ENCODE results near the gene ZMAT2.
"Not testable (repeated sequence)": the region's sequence is repeated elsewhere in the genome, so short reads cannot be mapped to it uniquely, and the experiment has no call there.

Gene ZMAT2

GRCh38 chr5:140710899-140711552 is 10.8 kb downstream of the ZMAT2 start:
- peak; percentile 82 for DNase-seq

- no peak for DNase-seq
Observed at GRCh38 chr5:140711794-140712193, 11.5 kb downstream of the ZMAT2 start.

DNA sequence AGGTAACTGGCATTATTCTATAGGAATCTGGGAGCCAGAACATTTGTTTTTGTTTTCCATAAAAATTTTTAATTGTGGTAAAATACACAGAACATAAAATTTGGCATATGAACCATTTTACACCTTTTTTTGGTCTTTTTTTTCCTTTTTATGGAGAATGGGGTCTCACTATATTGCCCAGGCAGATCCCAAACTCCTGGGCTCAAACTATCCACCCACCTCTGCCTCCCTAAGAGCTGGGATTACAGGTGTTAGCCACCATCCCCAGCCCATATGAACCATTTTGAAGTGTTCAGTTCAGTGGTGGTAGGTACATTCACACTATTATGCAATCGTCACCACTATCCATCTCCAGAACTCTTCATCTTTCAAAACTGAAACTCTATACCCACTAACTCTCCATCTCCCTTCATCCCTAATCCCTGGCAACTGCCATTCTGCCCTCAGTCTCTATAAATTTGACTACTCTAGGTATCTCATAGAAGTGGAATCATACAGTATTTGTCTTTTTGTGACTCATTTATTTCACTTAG is 13.4 kb downstream of the ZMAT2 start:
- DNase-seq: no peak

- not testable (repeated sequence) for DNase-seq
Observed at GRCh38 chr5:140716238-140716637, 16.0 kb downstream of the ZMAT2 start.

GRCh38 chr5:140718266-140718592 is 18.0 kb downstream of the ZMAT2 start:
- DNase-seq: no peak

GRCh38 chr5:140720738-140721137 is 20.5 kb downstream of the ZMAT2 start:
- DNase-seq: not testable (repeated sequence)

GRCh38 chr5:140721395-140721794 is 21.1 kb downstream of the ZMAT2 start:
- not testable (repeated sequence) for DNase-seq

GRCh38 chr5:140725799-140726471 is 25.7 kb downstream of the ZMAT2 start:
- DNase-seq: no peak

GRCh38 chr5:140733098-140733497 is 32.9 kb downstream of the ZMAT2 start:
- no peak for DNase-seq

- DNase-seq: no peak
Observed at GRCh38 chr5:140734354-140734753, 34.1 kb downstream of the ZMAT2 start.

DNA sequence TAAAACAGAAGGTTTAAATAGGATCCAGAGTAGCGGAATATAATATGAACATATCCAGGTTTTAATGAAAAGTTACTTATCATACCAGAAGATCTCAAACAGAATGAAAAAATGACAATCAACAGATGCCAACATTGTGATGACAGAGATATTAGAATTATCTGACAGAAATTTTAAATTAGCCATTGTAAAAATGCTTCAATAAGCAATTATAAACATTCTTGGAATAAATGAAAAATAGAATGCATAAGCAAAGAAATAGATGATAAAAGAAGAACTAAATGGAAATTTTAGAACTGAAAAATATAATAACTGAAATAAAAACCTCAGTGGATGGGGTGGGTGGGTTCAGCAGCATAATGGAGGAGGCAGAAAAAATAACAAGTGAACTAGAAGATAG is 37.2 kb downstream of the ZMAT2 start:
- DNase-seq: no peak

DNA sequence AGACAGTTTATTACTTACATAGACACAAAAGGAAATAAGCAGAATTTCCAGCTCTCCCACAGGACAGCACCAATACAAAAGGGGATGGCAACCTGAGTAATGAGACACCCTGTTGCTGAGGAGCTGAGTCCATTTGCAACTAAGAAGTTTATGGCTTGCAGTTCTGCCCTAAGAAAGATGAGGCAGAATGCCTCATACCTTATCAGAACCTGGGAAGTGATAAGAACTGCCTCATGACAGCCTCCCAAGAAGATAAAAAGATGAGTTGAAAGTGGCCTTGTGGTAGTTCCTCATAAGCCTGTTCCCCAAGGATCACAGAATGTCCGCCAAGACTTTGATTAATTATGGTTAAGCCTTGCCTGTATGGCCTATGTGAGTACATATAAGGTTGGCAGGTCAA is 41.7 kb downstream of the ZMAT2 start:
- DNase-seq: no peak

- no peak for DNase-seq
Observed at GRCh38 chr5:140753561-140753960, 53.3 kb downstream of the ZMAT2 start.

Data from NCI-H526 treated with DMSO at 0.1 percent for 48 hours (cell line).